ENCODE results near the gene PCNT.

- TF ChIP-seq MTA1 (IDR thresholded peaks at IDR 0.05; ENCODE audit: borderline replicate concordance) (no peak), HMGXB4 (CRISPR knock-in tag; IDR thresholded peaks at IDR 0.05) (no peak), MYBL2 (IDR thresholded peaks at IDR 0.05; ENCODE audit: low read depth) (no peak), MYBL2 (CRISPR knock-in tag; IDR thresholded peaks at IDR 0.05; ENCODE audit: borderline replicate concordance) (no peak; the same call in 1 of the 2 replicates), EZH2 (IDR thresholded peaks at IDR 0.05; ENCODE audit: borderline replicate concordance, low read depth, low read length) (no peak), ZZZ3 (IDR thresholded peaks at IDR 0.05) (no peak), KDM1A (IDR thresholded peaks at IDR 0.05) (peak in 1 of 2 experiments; percentile 87; a peak in 1 of 4 replicates), ZNF274 (IDR thresholded peaks at IDR 0.05; ENCODE audit: borderline replicate concordance, low read depth, low read length) (no peak), IRF9 (tag; IDR thresholded peaks at IDR 0.05) (no peak), HINFP (tag; conservative IDR thresholded peaks at IDR 0.05; ENCODE audit: low read depth) (no peak), LEF1 (IDR thresholded peaks at IDR 0.05) (no peak)
- TF ChIP-seq, protein P1, sequence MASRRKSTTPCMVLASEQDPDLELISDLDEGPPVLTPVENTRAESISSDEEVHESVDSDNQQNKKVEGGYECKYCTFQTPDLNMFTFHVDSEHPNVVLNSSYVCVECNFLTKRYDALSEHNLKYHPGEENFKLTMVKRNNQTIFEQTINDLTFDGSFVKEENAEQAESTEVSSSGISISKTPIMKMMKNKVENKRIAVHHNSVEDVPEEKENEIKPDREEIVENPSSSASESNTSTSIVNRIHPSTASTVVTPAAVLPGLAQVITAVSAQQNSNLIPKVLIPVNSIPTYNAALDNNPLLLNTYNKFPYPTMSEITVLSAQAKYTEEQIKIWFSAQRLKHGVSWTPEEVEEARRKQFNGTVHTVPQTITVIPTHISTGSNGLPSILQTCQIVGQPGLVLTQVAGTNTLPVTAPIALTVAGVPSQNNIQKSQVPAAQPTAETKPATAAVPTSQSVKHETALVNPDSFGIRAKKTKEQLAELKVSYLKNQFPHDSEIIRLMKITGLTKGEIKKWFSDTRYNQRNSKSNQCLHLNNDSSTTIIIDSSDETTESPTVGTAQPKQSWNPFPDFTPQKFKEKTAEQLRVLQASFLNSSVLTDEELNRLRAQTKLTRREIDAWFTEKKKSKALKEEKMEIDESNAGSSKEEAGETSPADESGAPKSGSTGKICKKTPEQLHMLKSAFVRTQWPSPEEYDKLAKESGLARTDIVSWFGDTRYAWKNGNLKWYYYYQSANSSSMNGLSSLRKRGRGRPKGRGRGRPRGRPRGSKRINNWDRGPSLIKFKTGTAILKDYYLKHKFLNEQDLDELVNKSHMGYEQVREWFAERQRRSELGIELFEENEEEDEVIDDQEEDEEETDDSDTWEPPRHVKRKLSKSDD (conservative IDR thresholded peaks at IDR 0.05; ENCODE audit: low read length) = no peak
- TF ChIP-seq, protein P2, sequence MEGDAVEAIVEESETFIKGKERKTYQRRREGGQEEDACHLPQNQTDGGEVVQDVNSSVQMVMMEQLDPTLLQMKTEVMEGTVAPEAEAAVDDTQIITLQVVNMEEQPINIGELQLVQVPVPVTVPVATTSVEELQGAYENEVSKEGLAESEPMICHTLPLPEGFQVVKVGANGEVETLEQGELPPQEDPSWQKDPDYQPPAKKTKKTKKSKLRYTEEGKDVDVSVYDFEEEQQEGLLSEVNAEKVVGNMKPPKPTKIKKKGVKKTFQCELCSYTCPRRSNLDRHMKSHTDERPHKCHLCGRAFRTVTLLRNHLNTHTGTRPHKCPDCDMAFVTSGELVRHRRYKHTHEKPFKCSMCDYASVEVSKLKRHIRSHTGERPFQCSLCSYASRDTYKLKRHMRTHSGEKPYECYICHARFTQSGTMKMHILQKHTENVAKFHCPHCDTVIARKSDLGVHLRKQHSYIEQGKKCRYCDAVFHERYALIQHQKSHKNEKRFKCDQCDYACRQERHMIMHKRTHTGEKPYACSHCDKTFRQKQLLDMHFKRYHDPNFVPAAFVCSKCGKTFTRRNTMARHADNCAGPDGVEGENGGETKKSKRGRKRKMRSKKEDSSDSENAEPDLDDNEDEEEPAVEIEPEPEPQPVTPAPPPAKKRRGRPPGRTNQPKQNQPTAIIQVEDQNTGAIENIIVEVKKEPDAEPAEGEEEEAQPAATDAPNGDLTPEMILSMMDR (IDR thresholded peaks at IDR 0.05 in 2 of 3, conservative IDR thresholded peaks at IDR 0.05 in 1 of 3; ENCODE audit: insufficient read depth in 2 of 3, low read depth in 1 of 3, low read length in 3 of 3) = no peak
Measured at GRCh38 chr21:46372014-46372485, 48.1 kb downstream of the PCNT start.
